ENCODE data around the gene SCAMP1. TPM values are rescaled to one million over a fixed set of nuclear protein-coding genes. Genes with fewer than 3 reads are reported as not detected.

The SCAMP1 gene
- total and polyA plus RNA-seq, 10 donors: 3.7 to 28.2 (median 21.7) TPM

DNA sequence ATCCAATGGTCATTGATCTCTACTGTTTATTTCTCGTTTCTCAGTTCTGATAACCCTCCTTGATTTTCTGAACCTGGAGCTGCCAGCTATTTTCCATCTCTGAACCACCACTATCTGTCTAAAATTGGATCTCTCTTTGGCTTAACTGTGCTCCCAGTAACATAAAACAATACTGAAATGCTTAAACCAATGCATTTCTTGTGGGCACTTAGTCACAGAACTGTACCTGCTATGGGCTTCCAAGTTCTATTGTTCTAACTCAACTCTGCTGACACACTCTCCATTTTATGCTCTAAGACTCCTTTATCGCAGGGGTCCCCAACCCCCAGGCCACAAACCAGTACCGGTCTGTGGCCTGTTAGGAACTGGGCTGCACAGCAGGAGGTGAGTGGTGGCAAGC is 167.5 kb downstream of the SCAMP1 start:
- H3K9me3 ChIP-seq: no peaks in the 10 kb centered on the region
- H3K27ac ChIP-seq: peak overlapping the region in 5 of 8 donors; percentile 21 to 65 (median 50)
- no peak for TF ChIP-seq POLR2AphosphoS5 (IDR thresholded peaks at IDR 0.05)
- TF ChIP-seq, protein P1, sequence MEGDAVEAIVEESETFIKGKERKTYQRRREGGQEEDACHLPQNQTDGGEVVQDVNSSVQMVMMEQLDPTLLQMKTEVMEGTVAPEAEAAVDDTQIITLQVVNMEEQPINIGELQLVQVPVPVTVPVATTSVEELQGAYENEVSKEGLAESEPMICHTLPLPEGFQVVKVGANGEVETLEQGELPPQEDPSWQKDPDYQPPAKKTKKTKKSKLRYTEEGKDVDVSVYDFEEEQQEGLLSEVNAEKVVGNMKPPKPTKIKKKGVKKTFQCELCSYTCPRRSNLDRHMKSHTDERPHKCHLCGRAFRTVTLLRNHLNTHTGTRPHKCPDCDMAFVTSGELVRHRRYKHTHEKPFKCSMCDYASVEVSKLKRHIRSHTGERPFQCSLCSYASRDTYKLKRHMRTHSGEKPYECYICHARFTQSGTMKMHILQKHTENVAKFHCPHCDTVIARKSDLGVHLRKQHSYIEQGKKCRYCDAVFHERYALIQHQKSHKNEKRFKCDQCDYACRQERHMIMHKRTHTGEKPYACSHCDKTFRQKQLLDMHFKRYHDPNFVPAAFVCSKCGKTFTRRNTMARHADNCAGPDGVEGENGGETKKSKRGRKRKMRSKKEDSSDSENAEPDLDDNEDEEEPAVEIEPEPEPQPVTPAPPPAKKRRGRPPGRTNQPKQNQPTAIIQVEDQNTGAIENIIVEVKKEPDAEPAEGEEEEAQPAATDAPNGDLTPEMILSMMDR (IDR thresholded peaks at IDR 0.05 in 8 of 11, conservative IDR thresholded peaks at IDR 0.05 in 3 of 11): no peak
- TF ChIP-seq POLR2A (IDR thresholded peaks at IDR 0.05): no peak
- H3K4me3 ChIP-seq: no peak overlapping the region
- H3K4me1 ChIP-seq: peaks cover 0 to 31% (median 7%) of the 10 kb centered on the region in 6 donors
- intact Hi-C loops (cut with DNase I; ENCODE audit: low total_unique reads): no loop called here
- 91 to 96% (median 93%) methylated on average over 3 of the region's 3 CpGs for WGBS, 5 donors
- DNase-seq: no peak
- no peaks in the 10 kb centered on the region for H3K27me3 ChIP-seq (replicated peaks in 1 of 7)
- H3K36me3 ChIP-seq: no peaks in the 10 kb centered on the region

Small RNA genes within 50 kb of the gene (small RNA-seq; reads per million reads assigned to genes)
- gene RF00019: 0 reads per million in 4 donors
- 0 reads per million in 4 donors for gene RNU6-183P

Other genes with a start within 250 kb of the SCAMP1 start
- 10 to 100 TPM; 47.0 to 76.2 (median 49.1) TPM for gene AP3B1, start 65.9 kb upstream of the SCAMP1 start, total RNA-seq
- 10 to 100 TPM; 27.9 to 38.7 (median 33.1) TPM for gene AP3B1, start 65.9 kb upstream of the SCAMP1 start, polyA plus RNA-seq

All from spleen (tissue), 11 donors.